ENCODE results near the gene CDK16. TPM values are rescaled to one million over a fixed set of nuclear protein-coding genes. Genes with fewer than 3 reads are reported as not detected.
A peak's percentile ranks its signal among the peaks of the same experiment; 100 is the strongest.

The CDK16 gene
- polyA plus RNA-seq (ENCODE audit: insufficient read length), result 113 TPM
- long read RNA-seq, donor 1, transcript CDK16-202 (16 exons, 3,144 nt), result major isoform, 18 of 63 reads
- long read RNA-seq, donor 1, transcript CDK16-205 (2 exons, 527 nt), result minor isoform, 5 of 63 reads
- long read RNA-seq, donor 1, partial matches to known transcripts, result 36 of 63 reads
- long read RNA-seq, donor 1, other reads (novel, unspliced or antisense), result 0 of 63 reads
- long read RNA-seq, donor 2, transcript CDK16-202 (16 exons, 3,144 nt), result major isoform, 14 of 30 reads
- long read RNA-seq, donor 2, partial matches to known transcripts, result 13 of 30 reads
- long read RNA-seq, donor 2, other reads (novel, unspliced or antisense), result 0 of 30 reads
- long read RNA-seq, donor 3, transcript CDK16-202 (16 exons, 3,144 nt), result major isoform, 10 of 26 reads
- long read RNA-seq, donor 3, partial matches to known transcripts, result 13 of 26 reads
- long read RNA-seq, donor 3, other reads (novel, unspliced or antisense), result 0 of 26 reads
- long read RNA-seq, donor 4, result 0 reads
- long read RNA-seq, donor 5, transcript CDK16-202 (16 exons, 3,144 nt), result major isoform, 16 of 40 reads
- long read RNA-seq, donor 5, partial matches to known transcripts, result 20 of 40 reads
- long read RNA-seq, donor 5, other reads (novel, unspliced or antisense), result 0 of 40 reads
- long read RNA-seq, donor 6, transcript CDK16-202 (16 exons, 3,144 nt), result major isoform, 20 of 60 reads
- long read RNA-seq, donor 6, partial matches to known transcripts, result 34 of 60 reads
- long read RNA-seq, donor 6, other reads (novel, unspliced or antisense), result 0 of 60 reads
- long read RNA-seq, donor 7, transcript CDK16-202 (16 exons, 3,144 nt), result major isoform, 17 of 30 reads
- long read RNA-seq, donor 7, partial matches to known transcripts, result 10 of 30 reads
- long read RNA-seq, donor 7, other reads (novel, unspliced or antisense), result 0 of 30 reads
- long read RNA-seq, donor 8, transcript CDK16-202 (16 exons, 3,144 nt), result major isoform, 10 of 18 reads
- long read RNA-seq, donor 8, partial matches to known transcripts, result 7 of 18 reads
- long read RNA-seq, donor 8, other reads (novel, unspliced or antisense), result 0 of 18 reads

DNA sequence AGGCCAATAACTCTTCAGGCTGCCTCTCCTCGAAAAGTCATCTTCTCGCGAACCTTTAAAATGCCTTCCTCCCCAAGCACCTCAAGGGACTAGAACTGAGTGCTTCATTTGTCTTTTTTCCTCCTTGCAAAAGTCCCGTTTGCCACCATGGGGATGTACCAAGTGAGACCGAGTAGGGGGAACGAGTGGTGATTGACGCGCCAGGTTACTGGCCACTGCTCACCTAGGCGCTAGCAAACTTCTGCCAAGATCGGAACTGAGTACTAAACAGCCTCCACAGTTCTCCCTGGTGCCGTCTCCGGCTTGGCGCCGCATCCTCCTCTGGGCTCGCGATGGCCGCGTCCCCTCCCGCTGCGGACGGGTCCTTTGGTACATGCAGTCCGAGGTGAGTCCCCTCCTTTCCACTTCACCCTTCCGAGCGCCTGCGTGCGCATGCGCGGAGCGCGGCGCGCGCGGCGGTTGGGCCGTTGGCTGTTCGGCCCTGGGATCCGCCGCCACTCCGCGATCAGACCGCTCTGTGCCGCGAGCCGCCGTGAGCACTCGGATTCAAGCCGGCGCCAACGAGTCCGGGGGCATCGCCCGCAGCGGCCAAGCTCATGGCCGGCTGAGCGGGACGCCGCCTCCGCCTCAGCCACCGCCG is at the start of gene CDK16:
Gene CDK16, plus strand, starts transcription at position 402 of the 640 bp plus-strand sequence. CDS start 4,877 bp downstream, outside the sequence.
- DNase-seq, result peak; percentile 76

DNA sequence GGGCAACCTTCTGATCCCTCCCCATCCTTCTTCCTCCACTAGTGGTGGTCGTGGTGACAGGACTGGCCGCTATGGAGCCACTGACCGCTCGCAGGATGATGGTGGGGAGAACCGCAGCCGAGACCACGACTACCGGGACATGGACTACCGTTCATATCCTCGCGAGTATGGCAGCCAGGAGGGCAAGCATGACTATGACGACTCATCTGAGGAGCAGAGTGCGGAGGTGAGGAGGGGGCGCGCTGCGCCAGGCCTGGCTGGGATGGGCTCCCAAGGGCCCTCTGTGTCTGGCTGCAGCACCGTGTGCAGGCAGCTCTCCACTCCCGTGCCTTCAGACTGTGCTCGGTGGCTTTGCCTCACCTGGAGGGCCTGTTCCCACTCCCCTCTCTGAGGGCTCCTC is 49.2 kb upstream of the CDK16 start:
- DNase-seq, result no peak

GRCh38 chrX:47169726-47170515 is 48.6 kb upstream of the CDK16 start:
- DNase-seq, result no peak

GRCh38 chrX:47170861-47171692 is 47.4 kb upstream of the CDK16 start:
- DNase-seq, result no peak

- DNase-seq, result no peak
These were observed 46.5 kb upstream of the CDK16 start for GRCh38 chrX:47171996-47172395.

- DNase-seq, result no peak
These were observed 45.9 kb upstream of the CDK16 start for GRCh38 chrX:47172549-47172948.

DNA sequence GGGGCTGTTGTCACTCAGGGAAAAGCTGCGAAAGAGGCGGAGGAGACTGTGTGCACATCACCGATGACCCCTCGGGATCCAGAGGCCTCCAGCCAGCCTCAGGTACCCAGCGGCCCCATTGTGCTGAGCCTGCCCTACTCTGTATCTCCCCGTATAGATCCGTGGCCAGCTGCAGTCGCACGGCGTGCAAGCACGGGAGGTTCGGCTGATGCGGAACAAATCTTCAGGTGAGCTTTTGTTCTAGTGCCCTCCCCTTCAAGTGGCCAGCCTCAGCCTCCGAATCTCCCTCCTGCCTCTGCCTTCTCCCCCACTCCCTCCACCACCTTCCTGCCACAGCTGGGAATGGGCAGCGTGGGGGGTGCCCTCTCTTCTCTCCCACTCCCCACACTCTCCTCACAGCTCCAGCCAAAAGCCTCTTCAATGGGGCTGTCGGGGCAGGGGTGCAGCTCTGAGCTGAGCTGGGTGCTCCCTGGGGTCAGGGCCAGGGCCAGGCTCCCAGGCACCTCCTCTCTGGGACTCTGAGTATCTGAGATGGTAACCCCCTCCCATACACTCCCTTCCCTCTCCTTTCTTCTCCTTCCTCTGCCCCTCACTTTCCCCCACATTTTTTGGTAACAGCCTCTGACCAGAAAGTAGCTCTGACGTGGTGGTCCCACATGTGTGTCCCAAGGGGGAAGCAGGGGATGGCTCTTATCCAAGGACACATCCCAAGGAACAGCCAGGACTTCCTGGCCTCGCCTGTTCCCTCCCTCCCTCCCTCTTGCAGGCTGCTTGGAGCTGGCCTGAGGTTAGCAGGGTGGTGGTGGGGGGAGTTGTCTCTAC is 45.3 kb upstream of the CDK16 start:
- DNase-seq, result no peak

GRCh38 chrX:47174376-47174775 is 44.1 kb upstream of the CDK16 start:
- DNase-seq, result no peak

DNA sequence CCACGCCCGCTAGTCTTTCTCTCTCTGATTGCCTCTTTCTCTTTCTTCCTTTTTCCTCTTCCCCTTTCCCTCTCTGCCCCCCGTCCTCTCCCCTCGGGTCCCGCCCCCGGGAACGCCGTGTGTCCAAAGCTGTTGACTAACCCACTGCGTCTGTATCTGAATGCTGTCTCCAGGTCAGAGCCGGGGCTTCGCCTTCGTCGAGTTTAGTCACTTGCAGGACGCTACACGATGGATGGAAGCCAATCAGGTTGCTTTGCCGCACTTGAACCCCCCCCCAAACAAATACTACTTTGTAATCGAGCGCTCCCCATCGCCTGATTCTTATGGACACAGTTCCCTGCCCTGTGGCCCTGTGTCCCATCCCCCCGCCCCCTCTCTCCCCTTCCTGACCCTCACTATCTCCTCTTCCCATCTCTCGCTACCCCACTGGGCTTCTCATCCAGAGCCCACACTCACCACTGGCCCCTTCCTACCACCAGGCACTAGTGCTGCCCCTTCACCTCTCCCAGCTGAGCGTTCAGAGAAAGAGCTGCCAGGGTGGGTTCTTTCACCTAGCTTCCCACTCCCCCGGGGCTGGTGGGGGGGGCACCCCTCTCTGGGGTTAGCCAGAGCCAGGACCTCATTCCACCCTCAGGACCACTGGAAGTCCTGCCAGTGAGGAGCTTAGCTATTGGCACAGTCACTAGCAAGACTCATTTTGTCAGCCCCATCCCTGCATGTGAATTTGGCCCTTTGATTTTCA is 43.5 kb upstream of the CDK16 start:
- no peak for DNase-seq

DNA sequence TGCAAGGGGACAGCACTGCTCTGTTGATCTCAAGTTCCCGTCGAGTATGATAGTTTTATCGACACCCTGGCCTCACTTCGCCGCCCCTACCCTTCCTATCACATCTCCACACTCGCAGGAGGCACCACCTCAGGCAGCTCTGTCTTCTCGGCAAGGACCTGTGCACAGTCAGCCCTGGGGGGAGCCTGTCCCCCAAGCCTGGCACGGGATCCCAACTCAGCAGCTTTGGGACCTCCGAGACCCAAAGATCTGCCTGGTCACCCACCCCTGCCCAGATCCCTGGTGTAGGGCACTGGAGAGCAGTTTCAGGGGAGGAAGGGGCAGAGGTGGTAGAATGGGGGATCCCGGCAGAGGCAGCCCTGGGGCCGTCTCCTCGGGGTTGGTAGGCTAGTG is 42.9 kb upstream of the CDK16 start:
- no peak for DNase-seq

DNA sequence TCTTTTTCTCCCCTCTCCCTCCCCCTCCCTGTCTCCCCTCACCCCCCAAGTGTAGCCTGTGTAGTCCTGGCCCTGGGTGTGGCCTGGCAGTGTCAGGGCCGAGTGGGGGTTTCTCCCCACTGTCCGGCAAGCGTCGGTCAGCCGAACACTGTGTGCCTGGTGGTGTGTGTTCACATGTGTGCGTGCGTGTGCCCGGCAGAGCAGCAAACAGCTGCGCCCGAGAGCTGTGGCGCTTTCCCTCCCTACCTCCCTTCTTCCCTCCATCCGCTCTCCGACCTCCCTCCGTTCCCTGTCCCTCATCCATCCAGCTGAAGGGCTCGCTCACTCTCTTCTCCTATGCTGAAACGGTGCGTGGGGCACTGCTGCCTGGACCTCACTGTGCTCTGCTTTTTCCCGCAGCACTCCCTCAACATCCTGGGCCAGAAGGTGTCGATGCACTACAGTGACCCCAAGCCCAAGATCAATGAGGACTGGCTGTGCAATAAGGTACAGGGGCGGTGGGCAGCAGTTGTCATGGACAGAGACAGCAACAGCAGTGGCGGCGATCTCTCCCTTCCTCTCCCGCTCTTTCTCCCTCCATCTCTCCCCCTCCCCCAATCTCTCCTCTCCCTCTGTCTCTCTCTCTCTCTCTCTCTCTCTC is 42.3 kb upstream of the CDK16 start:
- DNase-seq, result no peak

DNA sequence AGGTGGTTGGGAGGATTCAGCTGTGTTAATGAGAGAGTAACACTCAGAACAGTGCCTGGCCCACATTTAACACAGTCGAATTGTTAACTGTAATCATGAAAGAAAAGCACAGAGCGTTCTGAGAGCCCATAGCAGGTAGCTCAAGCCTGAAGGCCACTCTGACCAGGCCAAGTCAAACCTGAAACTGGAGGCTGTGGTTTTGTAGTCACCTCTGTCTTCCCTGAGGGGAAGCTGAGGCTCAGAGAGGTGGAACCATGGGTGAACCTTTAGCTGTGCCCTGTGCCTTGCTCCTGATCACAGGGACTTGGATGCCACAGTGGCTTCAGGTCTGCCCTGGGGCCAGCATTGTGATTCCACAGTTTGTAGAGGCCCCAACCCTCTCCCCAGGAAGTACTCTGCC is 41.4 kb upstream of the CDK16 start:
- DNase-seq, result no peak

GRCh38 chrX:47178337-47178736 is 40.1 kb upstream of the CDK16 start:
- DNase-seq, result no peak

GRCh38 chrX:47179221-47179927 is 39.1 kb upstream of the CDK16 start:
- DNase-seq, result no peak

GRCh38 chrX:47179928-47180255 is 38.6 kb upstream of the CDK16 start:
- no peak for DNase-seq

DNA sequence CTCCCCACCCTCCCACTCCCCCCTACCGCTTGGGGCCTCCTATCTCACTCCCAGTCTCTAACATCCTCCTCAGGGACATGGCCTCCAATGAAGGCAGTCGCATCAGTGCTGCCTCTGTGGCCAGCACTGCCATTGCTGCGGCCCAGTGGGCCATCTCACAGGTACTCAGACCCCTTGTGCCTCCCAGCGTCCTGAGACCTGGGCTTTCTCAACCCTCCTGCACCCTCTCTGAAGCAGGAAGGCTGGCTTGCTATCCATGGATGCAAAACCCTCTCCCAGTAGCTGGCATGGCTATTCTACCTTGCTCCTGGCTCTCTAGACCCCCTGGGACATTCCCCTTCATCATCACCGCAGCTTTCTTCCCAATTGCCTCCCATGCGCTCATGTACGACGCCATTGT is 38.1 kb upstream of the CDK16 start:
- DNase-seq, result no peak

DNA sequence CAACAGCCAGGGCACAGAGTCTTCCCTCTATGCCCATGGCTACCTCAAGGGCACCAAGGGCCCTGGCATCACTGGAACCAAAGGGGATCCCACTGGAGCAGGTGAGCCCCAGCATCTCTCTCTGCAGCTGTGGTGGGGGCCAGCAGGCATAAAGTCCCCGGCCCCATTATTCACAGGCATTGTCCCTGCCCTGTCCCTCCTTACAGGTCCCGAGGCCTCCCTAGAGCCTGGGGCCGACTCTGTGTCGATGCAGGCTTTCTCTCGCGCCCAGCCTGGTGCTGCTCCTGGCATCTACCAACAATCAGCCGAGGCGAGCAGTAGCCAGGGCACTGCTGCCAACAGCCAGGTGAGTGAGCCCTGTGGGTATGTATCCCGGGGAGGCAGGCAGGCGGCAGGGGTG is 37.2 kb upstream of the CDK16 start:
- no peak for DNase-seq

Measured in left kidney (tissue), 8 donors.